ENCODE results near the gene PANX1. TPM values are rescaled to one million over a fixed set of nuclear protein-coding genes. Genes with fewer than 3 reads are reported as not detected.

The PANX1 gene
- total and polyA plus RNA-seq, 7 experiments from 2014 or later = 3.9 to 14.8 (median 5.8) TPM

DNA sequence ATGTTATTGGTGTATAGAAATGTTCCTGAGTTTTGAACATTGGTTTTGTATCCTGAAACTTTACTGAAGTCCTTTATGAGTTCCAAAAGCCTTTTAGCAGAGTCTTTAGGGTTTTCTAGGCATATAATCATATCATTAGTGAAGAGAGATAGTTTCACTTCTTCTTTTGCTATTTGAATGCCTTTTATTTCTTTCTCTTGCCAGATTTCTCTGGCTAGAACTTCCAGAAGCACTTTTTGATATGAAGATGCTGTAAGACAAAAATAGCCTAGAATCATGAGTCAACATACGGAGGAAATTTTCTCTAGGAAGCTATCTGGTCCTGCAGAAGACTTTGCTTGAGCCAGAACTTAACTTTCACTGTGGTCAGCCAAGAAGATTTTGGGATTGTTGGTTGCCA is 89.1 kb downstream of the PANX1 start:
- CTCF ChIA-PET = no interaction called here
- Histone ChIP-seq H3K4me3 (ENCODE audit: low read length) (no peak overlapping the region), H3K4me1 (ENCODE audit: control insufficient read depth in 2 of 2, insufficient read depth in 2 of 2, low read length in 2 of 2) (no peaks in the 10 kb centered on the region), H3K27ac (ENCODE audit: low read depth, low read length) (no peak overlapping the region), H3K9me3 (ENCODE audit: control insufficient read depth in 2 of 3, low read length in 3 of 3) (peaks cover 0 to 12% (median 10%) of the 10 kb centered on the region in 3 experiments), H3K36me3 (ENCODE audit: control insufficient read depth in 2 of 3, insufficient read depth in 3 of 3, low read length in 3 of 3) (no peaks in the 10 kb centered on the region), H3K27me3 (ENCODE audit: control insufficient read depth in 2 of 2, insufficient read depth in 2 of 2, low read length in 2 of 2) (no peaks in the 10 kb centered on the region)
- intact Hi-C loops (cut with micrococcal nuclease) = no loop called here
- POLR2A ChIA-PET = no interaction called here
- Mint-ChIP-seq H3K4me1 (no peaks in the 10 kb centered on the region), H3K4me3 (no peak overlapping the region), H3K27me3 (peaks cover 0 to 5% (median 3%) of the 10 kb centered on the region in 5 donors), H3K36me3 (peaks cover 0 to 15% (median 3%) of the 10 kb centered on the region in 5 donors), H3K27ac (no peak overlapping the region), H3K9me3 (peaks cover 0 to 54% (median 20%) of the 10 kb centered on the region in 11 donors)
- no peak for ATAC-seq
- no peak for DNase-seq

DNA sequence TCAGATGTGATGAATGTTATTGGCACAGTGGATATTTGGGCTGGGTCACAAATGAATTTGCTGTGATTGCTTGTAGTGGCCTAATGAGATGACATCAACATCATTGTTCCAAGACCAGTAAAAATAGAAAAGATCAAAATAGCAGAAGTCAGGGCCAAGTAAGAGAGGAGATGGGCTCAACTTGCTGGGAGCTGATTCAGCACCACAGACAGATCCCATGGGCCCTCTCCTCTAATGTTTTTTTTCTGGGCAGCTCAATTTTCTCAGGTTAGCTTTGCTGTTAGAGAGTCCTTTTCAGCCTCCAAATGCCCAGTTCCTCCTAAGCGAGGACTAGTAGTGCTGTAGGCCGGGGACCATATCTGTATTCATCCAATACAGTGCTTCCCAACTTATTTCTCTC is 89.7 kb downstream of the PANX1 start:
- no peaks in the 10 kb centered on the region for H3K27me3 ChIP-seq (ENCODE audit: control insufficient read depth in 2 of 2, insufficient read depth in 2 of 2, low read length in 2 of 2)
- Mint-ChIP-seq H3K27ac (no peak overlapping the region), H3K4me1 (no peaks in the 10 kb centered on the region), H3K27me3 (peaks cover 0 to 5% (median 3%) of the 10 kb centered on the region in 5 donors), H3K36me3 (peaks cover 0 to 15% (median 3%) of the 10 kb centered on the region in 5 donors), H3K9me3 (peaks cover 0 to 54% (median 20%) of the 10 kb centered on the region in 11 donors), H3K4me3 (no peak overlapping the region)
- H3K9me3 ChIP-seq (ENCODE audit: control insufficient read depth in 2 of 3, low read length in 3 of 3) = peaks cover 0 to 12% (median 10%) of the 10 kb centered on the region in 3 experiments
- ATAC-seq = no peak
- no peak overlapping the region for H3K4me3 ChIP-seq (ENCODE audit: low read length)
- CTCF ChIA-PET = no interaction called here
- intact Hi-C loops (cut with micrococcal nuclease) = no loop called here
- POLR2A ChIA-PET = no interaction called here
- no peaks in the 10 kb centered on the region for H3K36me3 ChIP-seq (ENCODE audit: control insufficient read depth in 2 of 3, insufficient read depth in 3 of 3, low read length in 3 of 3)
- H3K4me1 ChIP-seq (ENCODE audit: control insufficient read depth in 2 of 2, insufficient read depth in 2 of 2, low read length in 2 of 2) = no peaks in the 10 kb centered on the region
- no peak overlapping the region for H3K27ac ChIP-seq (ENCODE audit: low read depth, low read length)
- DNase-seq = no peak

DNA sequence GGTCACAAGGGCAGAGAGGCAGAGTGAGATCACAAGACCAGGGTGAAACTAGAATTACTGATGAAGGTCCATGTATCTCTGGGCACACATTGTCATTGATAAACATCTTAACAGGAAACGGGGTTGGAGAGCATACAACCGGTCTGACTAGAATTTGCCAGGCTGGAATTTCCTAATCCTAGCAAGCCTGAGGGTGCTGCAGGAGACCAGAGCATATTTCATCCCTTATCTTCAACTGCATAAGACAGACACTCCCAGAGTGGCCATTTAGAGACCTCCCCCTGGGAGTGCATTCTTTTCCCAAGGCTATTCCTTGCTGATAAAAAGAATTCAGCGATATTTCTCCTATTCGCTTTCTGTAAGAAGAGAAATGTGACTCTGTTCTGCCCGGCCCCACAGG is 91.1 kb downstream of the PANX1 start:
- ATAC-seq (no peak), DNase-seq (no peak)
- Mint-ChIP-seq H3K36me3 (peaks cover 0 to 15% (median 3%) of the 10 kb centered on the region in 5 donors), H3K27me3 (peaks cover 0 to 5% (median 3%) of the 10 kb centered on the region in 5 donors), H3K4me1 (no peaks in the 10 kb centered on the region), H3K27ac (no peak overlapping the region), H3K9me3 (peaks cover 0 to 54% (median 20%) of the 10 kb centered on the region in 11 donors), H3K4me3 (no peak overlapping the region)
- Histone ChIP-seq H3K36me3 (ENCODE audit: control insufficient read depth in 2 of 3, insufficient read depth in 3 of 3, low read length in 3 of 3) (no peaks in the 10 kb centered on the region), H3K4me3 (ENCODE audit: low read length) (no peak overlapping the region), H3K27me3 (ENCODE audit: control insufficient read depth in 2 of 2, insufficient read depth in 2 of 2, low read length in 2 of 2) (no peaks in the 10 kb centered on the region), H3K4me1 (ENCODE audit: control insufficient read depth in 2 of 2, insufficient read depth in 2 of 2, low read length in 2 of 2) (no peaks in the 10 kb centered on the region), H3K9me3 (ENCODE audit: control insufficient read depth in 2 of 3, low read length in 3 of 3) (peaks cover 0 to 12% (median 10%) of the 10 kb centered on the region in 3 experiments), H3K27ac (ENCODE audit: low read depth, low read length) (no peak overlapping the region)
- ChIA-PET CTCF (no interaction called here), POLR2A (no interaction called here)
- intact Hi-C loops (cut with micrococcal nuclease) = no loop called here

DNA sequence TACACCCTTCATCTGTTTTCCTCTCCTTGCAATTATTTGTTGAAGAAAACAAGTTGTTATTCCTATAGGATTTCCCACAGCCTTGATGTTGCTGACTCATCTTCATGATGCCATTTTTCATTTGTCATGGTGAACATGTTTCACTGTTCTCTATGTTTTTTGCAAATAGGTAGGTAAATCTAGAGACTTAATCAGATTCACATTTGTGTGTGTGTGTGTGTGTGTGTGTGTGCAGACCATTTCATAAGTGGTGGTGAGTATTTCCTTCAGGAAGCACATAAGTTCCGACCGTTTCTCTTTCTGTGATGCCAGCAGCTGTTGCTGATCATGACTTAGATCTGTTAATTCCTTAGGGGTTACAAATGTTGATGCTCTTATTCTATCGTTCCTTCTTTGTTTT is 95.4 kb downstream of the PANX1 start:
- no peak overlapping the region for H3K4me3 Mint-ChIP-seq
- ChIA-PET POLR2A (no interaction called here), CTCF (no interaction called here)
- no peak overlapping the region for H3K27ac Mint-ChIP-seq
- ATAC-seq = no peak
- no peaks in the 10 kb centered on the region for H3K27me3 ChIP-seq (ENCODE audit: control insufficient read depth in 2 of 2, insufficient read depth in 2 of 2, low read length in 2 of 2)
- H3K4me1 ChIP-seq (ENCODE audit: control insufficient read depth in 2 of 2, insufficient read depth in 2 of 2, low read length in 2 of 2) = no peaks in the 10 kb centered on the region
- H3K36me3 Mint-ChIP-seq = peaks cover 0 to 7% (median 0%) of the 10 kb centered on the region in 5 donors
- intact Hi-C loops (cut with micrococcal nuclease) = no loop called here
- H3K4me1 Mint-ChIP-seq = no peaks in the 10 kb centered on the region
- H3K36me3 ChIP-seq (ENCODE audit: control insufficient read depth in 2 of 3, insufficient read depth in 3 of 3, low read length in 3 of 3) = no peaks in the 10 kb centered on the region
- peaks cover 0 to 8% (median 0%) of the 10 kb centered on the region in 5 donors for H3K27me3 Mint-ChIP-seq
- peaks cover 0 to 7% (median 3%) of the 10 kb centered on the region in 3 experiments for H3K9me3 ChIP-seq (ENCODE audit: control insufficient read depth in 2 of 3, low read length in 3 of 3)
- no peak for DNase-seq
- H3K4me3 ChIP-seq (ENCODE audit: low read length) = no peak overlapping the region
- H3K27ac ChIP-seq (ENCODE audit: low read depth, low read length) = no peak overlapping the region
- peaks cover 0 to 35% (median 14%) of the 10 kb centered on the region in 11 donors for H3K9me3 Mint-ChIP-seq

Other genes with a start within 250 kb of the PANX1 start
- not detected for gene HEPHL1, start 107.5 kb upstream of the PANX1 start, total RNA-seq
- gene HEPHL1, start 107.5 kb upstream of the PANX1 start, polyA plus RNA-seq = not detected
- gene IZUMO1R, start 175.7 kb downstream of the PANX1 start, total RNA-seq = not detected
- not detected for gene IZUMO1R, start 175.7 kb downstream of the PANX1 start, polyA plus RNA-seq